Measurements from ENCODE around the gene PHLDA2. TPM values are rescaled to one million over a fixed set of nuclear protein-coding genes. Genes with fewer than 3 reads are reported as not detected.

The PHLDA2 gene
- polyA plus RNA-seq, 1 of the 3 experiments (the other 2 are of a cell fraction): 23.6 TPM

DNA sequence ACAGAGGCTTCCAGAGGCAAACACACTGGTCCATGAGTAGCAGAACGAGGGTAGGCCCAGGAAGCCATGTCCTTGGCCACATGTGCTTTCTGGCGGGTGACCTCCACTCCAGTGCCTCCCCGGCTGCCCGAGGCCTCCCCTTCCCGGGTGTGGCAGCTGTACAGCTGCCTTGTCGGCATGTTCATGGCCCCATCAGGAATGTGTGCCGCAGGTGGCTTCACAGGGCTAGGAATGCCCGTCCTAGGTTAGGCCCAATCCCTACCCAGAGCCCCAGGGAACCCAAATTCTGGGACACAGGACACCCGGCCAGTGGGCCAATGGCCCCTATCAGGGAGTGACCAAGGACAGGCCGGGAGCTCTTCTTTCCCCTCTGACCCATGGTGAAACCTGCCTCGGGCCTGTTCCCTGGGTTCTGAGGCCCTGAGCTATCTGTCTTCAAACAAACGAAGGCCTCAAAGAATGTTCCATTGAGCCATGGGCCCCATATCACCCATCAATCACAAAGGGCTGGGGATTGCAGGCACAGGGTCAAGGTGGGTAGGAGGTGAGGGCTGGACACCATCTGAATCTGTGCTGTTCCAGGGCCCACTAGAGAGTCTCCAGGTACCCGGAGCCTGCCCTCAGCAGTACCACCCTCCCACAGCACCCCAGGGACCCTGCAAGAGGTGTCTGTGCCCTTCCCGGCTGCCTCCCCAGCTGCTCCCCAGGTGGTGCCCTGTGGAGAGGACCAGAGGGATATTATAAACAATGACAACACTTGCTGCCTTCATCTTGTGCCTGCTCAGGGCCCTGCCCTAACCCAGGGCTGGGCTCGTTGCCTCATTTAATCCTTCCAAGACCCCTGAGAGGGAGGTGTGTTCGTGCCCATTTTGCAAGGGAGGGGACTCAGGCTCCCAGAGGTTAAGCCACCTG, 39.6 kb downstream of the PHLDA2 start:
- no peaks in the 10 kb centered on the region for H3K79me2 ChIP-seq (ENCODE audit: insufficient read depth)
- POLR2A ChIA-PET: interaction anchor here (2.4 kb wide), 1 partner anchor 357 kb away, joined by 14 read pairs; no protein-coding TSS in a partner anchor

More for the DNA sequence above, 39.6 kb downstream of the PHLDA2 start:
- Histone ChIP-seq H4K20me1 (ENCODE audit: insufficient read depth) (no peaks in the 10 kb centered on the region), H3K36me3 (replicated peaks in 1 of 2; ENCODE audit: control insufficient read depth in 1 of 2, insufficient read depth in 2 of 2, low read length in 1 of 2) (no peaks in the 10 kb centered on the region), H3K4me2 (no peak overlapping the region), H3K9me3 (no peaks in the 10 kb centered on the region), H3K27me3 (ENCODE audit: insufficient read depth) (no peaks in the 10 kb centered on the region), H3F3A (replicated peaks; ENCODE audit: insufficient read depth) (peaks cover 7% of the 10 kb centered on the region), H3K9ac (no peak overlapping the region), H3K4me1 (ENCODE audit: control insufficient read depth in 1 of 2, insufficient read depth in 2 of 2, low read depth in 1 of 2, low read length in 1 of 2) (peaks cover 3 to 25% of the 10 kb centered on the region in 2 experiments; a peak in 1 of 4 replicates), H3K27ac (ENCODE audit: low read depth in 2 of 2, low read length in 1 of 2) (no peak overlapping the region), H2AFZ (ENCODE audit: low read depth) (no peak overlapping the region), H3K9me2 (no peaks in the 10 kb centered on the region), H3K4me3 (ENCODE audit: low read depth in 2 of 2, low read length in 1 of 2) (no peak overlapping the region)
- WGBS (ENCODE audit: low lambda C conversion rate): 82% methylated on average over 9 of the region's 16 CpGs
- CTCF ChIA-PET: interaction anchor here (0.6 to 16.8 kb wide), 29 partner anchors 9 to 505 kb away, joined by 3 to 1016 read pairs (median 4); partner anchors contain the start of genes PHLDA2 and TSSC4
- no peak for DNase-seq
- TF ChIP-seq MEF2A (IDR thresholded peaks at IDR 0.05; ENCODE audit: borderline replicate concordance, low read depth) (no peak), GATA2 (CRISPR knock-in tag; IDR thresholded peaks at IDR 0.05) (no peak), YY1 (IDR thresholded peaks at IDR 0.05; ENCODE audit: low read depth) (no peak), RFX5 (IDR thresholded peaks at IDR 0.05; ENCODE audit: low read length) (no peak), ELF1 (IDR thresholded peaks at IDR 0.05) (no peak), RAD21 (IDR thresholded peaks at IDR 0.05; ENCODE audit: low read length) (no peak), TEAD4 (IDR thresholded peaks at IDR 0.05; ENCODE audit: borderline replicate concordance, insufficient read depth) (no peak), FOXM1 (IDR thresholded peaks at IDR 0.05; ENCODE audit: low read depth) (no peak), FOSL2 (IDR thresholded peaks at IDR 0.05; ENCODE audit: borderline replicate concordance, low read depth) (no peak), EP300 (IDR thresholded peaks at IDR 0.05; ENCODE audit: borderline replicate concordance in 1 of 2, low read depth in 1 of 2, low read length in 1 of 2) (no peak), NFIC (IDR thresholded peaks at IDR 0.05; ENCODE audit: borderline replicate concordance) (no peak), SIN3A (IDR thresholded peaks at IDR 0.05; ENCODE audit: borderline replicate concordance, low read depth, low read length) (no peak)
- TF ChIP-seq, protein P1, sequence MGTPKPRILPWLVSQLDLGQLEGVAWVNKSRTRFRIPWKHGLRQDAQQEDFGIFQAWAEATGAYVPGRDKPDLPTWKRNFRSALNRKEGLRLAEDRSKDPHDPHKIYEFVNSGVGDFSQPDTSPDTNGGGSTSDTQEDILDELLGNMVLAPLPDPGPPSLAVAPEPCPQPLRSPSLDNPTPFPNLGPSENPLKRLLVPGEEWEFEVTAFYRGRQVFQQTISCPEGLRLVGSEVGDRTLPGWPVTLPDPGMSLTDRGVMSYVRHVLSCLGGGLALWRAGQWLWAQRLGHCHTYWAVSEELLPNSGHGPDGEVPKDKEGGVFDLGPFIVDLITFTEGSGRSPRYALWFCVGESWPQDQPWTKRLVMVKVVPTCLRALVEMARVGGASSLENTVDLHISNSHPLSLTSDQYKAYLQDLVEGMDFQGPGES (IDR thresholded peaks at IDR 0.05; ENCODE audit: low read depth, low read length): no peak
- TF ChIP-seq, protein P2, sequence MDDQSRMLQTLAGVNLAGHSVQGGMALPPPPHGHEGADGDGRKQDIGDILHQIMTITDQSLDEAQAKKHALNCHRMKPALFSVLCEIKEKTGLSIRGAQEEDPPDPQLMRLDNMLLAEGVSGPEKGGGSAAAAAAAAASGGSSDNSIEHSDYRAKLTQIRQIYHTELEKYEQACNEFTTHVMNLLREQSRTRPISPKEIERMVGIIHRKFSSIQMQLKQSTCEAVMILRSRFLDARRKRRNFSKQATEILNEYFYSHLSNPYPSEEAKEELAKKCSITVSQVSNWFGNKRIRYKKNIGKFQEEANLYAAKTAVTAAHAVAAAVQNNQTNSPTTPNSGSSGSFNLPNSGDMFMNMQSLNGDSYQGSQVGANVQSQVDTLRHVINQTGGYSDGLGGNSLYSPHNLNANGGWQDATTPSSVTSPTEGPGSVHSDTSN (IDR thresholded peaks at IDR 0.05): no peak
- TF ChIP-seq, protein P3, sequence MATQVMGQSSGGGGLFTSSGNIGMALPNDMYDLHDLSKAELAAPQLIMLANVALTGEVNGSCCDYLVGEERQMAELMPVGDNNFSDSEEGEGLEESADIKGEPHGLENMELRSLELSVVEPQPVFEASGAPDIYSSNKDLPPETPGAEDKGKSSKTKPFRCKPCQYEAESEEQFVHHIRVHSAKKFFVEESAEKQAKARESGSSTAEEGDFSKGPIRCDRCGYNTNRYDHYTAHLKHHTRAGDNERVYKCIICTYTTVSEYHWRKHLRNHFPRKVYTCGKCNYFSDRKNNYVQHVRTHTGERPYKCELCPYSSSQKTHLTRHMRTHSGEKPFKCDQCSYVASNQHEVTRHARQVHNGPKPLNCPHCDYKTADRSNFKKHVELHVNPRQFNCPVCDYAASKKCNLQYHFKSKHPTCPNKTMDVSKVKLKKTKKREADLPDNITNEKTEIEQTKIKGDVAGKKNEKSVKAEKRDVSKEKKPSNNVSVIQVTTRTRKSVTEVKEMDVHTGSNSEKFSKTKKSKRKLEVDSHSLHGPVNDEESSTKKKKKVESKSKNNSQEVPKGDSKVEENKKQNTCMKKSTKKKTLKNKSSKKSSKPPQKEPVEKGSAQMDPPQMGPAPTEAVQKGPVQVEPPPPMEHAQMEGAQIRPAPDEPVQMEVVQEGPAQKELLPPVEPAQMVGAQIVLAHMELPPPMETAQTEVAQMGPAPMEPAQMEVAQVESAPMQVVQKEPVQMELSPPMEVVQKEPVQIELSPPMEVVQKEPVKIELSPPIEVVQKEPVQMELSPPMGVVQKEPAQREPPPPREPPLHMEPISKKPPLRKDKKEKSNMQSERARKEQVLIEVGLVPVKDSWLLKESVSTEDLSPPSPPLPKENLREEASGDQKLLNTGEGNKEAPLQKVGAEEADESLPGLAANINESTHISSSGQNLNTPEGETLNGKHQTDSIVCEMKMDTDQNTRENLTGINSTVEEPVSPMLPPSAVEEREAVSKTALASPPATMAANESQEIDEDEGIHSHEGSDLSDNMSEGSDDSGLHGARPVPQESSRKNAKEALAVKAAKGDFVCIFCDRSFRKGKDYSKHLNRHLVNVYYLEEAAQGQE (IDR thresholded peaks at IDR 0.05; ENCODE audit: low read depth, low read length): no peak
